Left colon (tissue), 2 donors: Measurements from ENCODE around the gene PSMD1. TPM values are rescaled to one million over a fixed set of nuclear protein-coding genes. Genes with fewer than 3 reads are reported as not detected.
"Not testable (repeated sequence)": the region's sequence is repeated elsewhere in the genome, so short reads cannot be mapped to it uniquely, and the experiment has no call there.

ENCODE experiments used
- ATAC-seq: fragments of 200-7000 bp; cut with Tn5 transposase; one replicate; pipeline ENCODE4 v1.9.1; 2020; ENCODE audit warnings: mild to moderate bottlenecking, moderate library complexity
- DNase-seq, 2 donors: peaks; one replicate each; pipeline ENCODE4 v3.0.0-alpha.2; 2020
- intact Hi-C, 2 donors: fragments of 100-400 bp; cut with DNase I in 1 of 2; cut with micrococcal nuclease in 1 of 2; formaldehyde crosslinking; loops; one replicate each; pipeline versions ENCODE4 v1.11.2 to v1.14.0; 2022; cut with DNase I, micrococcal nuclease
- total RNA-seq, 2 donors: library from RNA; stranded (reverse); fragmentation: NEBNext Ultra II Directional; extraction: Animal tissue kit (Norgen Biotek cat#: 25700); gene quantifications; one replicate each; pipeline ENCODE4 v1.2.1, GENCODE V29; 2021
- donor health status: DM: no; HTN: no; CAD: no.
- donor health status: DM: yes; HTN: yes; CAD: no.

PSMD1 gene
- total RNA-seq, 2 donors from 2014 or later, result 81.3 to 91.0 TPM

- ATAC-seq (no peak), DNase-seq (no peak)
- intact Hi-C loops, result no loop called here
These were observed 73.8 kb downstream of the PSMD1 start for GRCh38 chr2:231130336-231131056.

- intact Hi-C loops, result no loop called here
- DNase-seq, result no peak
- ATAC-seq, result no peak
These were observed 75.5 kb downstream of the PSMD1 start for GRCh38 chr2:231132129-231132528.

DNA sequence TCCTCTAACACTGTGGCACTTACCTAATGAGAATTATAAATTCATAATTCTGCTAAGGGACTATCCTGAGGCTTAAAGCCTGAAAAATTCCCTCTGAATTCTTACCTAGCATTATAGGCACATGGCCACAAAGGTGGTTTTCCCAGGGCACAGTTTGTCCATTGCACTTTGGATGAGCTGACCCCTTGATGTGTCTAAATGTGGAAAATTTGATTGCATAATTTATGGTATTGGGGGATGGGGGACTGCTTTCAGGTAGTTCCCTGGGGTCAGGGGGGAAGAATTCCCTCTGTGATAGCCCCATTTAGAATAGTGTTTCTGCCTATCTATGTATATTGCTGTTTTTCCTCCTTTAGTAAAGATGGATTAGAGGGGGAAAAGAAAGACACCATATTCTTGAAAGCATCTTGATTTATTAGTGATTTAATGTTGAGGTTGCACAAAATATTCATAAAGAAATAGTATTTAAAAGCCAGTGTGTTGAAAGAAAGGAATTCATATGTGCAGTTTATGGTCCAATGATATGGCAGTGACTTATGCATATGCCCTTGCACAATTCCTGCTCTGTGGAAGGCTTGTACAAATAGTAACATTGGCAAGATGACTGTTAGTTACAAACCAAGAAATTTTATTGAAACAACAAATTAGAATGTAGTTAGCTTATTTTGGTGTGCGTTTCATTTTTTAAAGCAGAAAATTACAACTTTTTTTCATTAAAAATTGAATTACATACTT, 76.9 kb downstream of the PSMD1 start:
- ATAC-seq, result no peak
- intact Hi-C loops, result no loop called here

DNA sequence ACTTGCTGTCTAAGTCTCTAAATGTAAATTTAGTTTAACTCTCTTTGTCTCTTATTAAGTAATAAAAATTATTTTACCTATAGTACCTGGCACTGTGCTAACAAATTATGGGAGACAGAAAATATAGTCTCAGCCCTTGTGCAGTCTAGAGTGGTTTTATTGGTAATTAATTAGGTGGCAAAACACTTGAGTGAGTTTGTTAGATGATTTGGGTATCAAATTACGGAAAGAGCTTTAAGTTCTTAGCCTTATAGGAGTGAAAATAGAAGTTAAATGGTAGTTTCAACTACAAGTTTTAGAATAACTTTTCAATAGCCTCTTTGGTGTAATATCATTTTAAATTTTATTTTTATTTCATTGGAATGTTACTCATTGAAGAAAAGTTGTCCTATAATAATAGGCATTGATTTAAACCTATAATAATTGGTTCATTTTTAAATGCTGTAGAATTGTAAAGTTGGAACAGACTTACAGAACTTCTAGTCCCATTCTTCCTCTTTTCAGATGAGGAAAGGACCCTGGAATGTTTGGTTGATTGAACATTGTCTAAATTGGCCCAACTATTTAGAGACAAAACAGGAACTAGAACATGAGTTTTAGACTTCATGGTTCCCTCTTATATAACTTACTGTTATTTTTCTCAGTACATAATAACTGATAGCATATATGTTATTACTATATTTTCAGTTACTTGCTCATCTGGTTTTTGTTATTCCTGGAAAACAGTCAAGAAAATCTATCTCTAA, 78.4 kb downstream of the PSMD1 start:
- intact Hi-C loops, result no loop called here
- DNase-seq, result no peak
- no peak for ATAC-seq

More for the DNA sequence above, 76.9 kb downstream of the PSMD1 start:
- no peak for DNase-seq

DNA sequence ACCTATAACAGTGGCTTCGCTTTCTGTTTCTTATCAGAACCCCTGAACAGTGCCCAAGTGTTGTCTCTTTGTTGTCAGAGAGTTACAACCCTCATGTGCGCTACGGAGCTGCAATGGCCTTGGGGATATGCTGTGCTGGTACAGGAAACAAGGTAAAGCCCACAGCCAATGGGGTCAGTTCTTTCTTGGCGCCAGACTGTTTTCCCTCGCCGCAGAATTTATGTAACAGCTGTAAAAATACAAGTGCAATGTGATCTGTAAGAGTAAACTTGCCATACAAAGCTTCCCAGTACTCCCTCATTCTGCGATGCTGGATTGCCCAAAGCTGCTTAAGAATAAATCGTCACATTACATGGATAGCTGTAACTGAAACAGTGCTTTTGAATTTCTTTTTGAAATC, 82.0 kb downstream of the PSMD1 start:
- no peak for DNase-seq
- intact Hi-C loops, result no loop called here
- peak; percentile 45 for ATAC-seq

GRCh38 chr2:231139796-231140195, 83.1 kb downstream of the PSMD1 start:
- ATAC-seq (no peak), DNase-seq (no peak)
- intact Hi-C loops, result no loop called here

DNA sequence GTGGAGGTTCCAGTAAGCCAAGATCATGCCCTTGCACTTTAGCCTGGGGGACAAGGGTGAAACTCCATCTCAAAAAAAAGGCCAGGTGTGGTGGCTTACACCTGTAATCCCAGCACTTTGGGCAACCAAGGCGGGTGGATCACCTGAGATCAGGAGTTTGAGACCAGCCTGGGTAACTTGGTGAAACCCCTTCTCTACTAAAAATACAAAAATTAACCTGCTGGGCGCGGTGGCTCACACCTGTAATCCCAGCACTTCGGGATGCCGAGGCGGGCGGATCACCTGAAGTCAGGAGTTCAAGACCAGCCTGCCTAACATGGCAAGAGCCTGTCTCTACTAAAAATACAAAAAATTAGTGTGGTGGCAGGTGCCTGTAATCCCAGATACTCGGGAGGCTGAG, 84.1 kb downstream of the PSMD1 start:
- intact Hi-C loops, ATAC-seq: not testable (repeated sequence)

DNA sequence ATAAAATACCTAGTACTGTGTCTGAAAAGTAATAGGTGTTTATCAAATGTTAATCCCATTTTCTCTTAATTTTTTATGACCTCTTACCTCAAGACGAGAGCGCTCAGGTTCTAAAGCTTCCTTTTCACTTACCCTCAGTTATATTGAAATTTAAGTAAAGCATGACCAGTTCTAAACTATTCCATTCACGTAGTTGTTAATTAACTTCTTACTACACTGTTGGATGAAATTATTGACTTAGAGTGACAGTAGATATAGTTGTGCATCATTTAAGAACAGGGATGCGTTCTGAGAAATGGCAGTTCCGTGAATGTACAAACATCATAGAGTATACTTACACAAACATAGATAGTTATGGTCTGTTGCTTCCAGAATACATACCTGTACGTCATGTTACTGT, 88.2 kb downstream of the PSMD1 start:
- intact Hi-C loops, result no loop called here

More for the DNA sequence above, 84.1 kb downstream of the PSMD1 start:
- not testable (repeated sequence) for DNase-seq

GRCh38 chr2:231146665-231147064, 90.0 kb downstream of the PSMD1 start:
- ATAC-seq, result no peak
- intact Hi-C loops, result no loop called here

More for the DNA sequence above, 88.2 kb downstream of the PSMD1 start:
- DNase-seq, result no peak
- ATAC-seq, result no peak

DNA sequence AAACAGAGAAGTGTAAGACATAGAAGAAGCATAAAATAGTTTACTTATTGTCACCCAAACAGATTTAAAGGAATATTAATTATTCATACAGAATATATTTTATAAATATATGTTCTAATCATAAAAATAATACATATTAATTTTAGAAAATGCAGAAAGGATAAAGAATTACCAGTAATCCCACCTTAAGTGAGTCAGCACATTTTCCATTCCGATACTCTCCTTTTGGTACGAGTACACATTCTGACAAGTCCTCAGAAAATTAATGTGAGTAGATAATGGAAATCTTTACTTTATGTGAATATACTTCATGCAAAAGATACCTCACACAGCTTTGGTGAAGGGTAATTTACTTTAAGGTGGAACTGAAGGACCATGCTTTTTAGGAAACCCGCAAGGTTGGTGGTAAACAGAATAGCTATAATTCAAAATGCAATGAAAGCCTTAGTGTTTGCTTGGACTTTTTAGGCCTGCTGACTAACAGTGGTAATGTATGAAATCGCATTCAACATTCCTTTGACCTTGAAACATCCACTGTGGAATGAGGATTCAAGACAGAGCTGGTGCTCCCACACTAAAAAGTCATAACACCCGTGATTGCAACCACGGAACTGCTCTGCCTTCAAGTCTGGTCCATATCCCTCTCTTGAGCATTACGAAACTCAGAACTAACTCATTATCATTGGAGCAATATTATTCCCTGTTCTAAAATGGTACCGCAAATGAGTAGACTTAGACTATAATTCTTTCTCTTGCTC, 96.3 kb downstream of the PSMD1 start:
- ATAC-seq (no peak), DNase-seq (no peak)
- intact Hi-C loops, result no loop called here

More at GRCh38 chr2:231146665-231147064, 90.0 kb downstream of the PSMD1 start:
- DNase-seq, result no peak

- intact Hi-C loops, result no loop called here
- ATAC-seq (no peak), DNase-seq (no peak)
These were observed 102.6 kb downstream of the PSMD1 start for GRCh38 chr2:231159306-231159705.

- DNase-seq, result no peak
- intact Hi-C loops, result no loop called here
- ATAC-seq, result no peak
These were observed 104.0 kb downstream of the PSMD1 start for GRCh38 chr2:231160701-231161100.

DNA sequence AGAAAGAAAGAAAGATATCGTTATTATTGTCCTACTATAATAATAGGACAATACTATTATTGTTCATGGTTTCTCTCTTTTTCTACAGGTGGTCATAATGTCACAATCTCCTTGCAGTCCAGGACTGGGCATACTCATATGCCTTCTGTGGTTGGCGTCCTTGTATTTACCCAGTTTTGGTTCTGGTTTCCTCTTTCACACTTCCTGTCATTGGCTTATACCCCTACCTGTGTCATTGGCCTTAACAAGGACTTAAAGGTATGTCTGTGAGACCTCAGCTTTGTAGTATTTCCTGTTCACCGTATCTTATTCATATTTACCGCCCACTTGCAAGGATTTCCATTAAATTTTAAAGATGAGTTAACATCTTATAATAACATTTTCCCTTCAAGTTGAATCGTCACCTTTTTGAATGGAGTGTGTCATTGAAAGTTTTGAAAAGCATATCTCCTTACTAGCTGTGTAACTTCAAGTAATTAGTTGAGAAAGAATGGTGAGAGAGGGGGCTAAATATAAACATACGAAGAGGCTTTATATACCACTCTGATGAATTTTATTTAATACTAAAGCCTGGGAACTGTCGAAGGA, 104.7 kb downstream of the PSMD1 start:
- DNase-seq (no peak), ATAC-seq (no peak)
- intact Hi-C loops, result no loop called here

GRCh38 chr2:231161877-231162329, 105.2 kb downstream of the PSMD1 start:
- intact Hi-C loops, result no loop called here
- ATAC-seq (no peak), DNase-seq (no peak)

- no peak for DNase-seq
- intact Hi-C loops, result no loop called here
- ATAC-seq, result no peak
These were observed 106.3 kb downstream of the PSMD1 start for GRCh38 chr2:231163011-231163410.

- ATAC-seq (no peak), DNase-seq (no peak)
- intact Hi-C loops, result no loop called here
These were observed 106.9 kb downstream of the PSMD1 start for GRCh38 chr2:231163414-231164095.

GRCh38 chr2:231167745-231168459, 111.2 kb downstream of the PSMD1 start:
- ATAC-seq (no peak), DNase-seq (no peak)
- intact Hi-C loops, result no loop called here
